ENCODE results near the gene CFAP20DC.
"Not testable (repeated sequence)": the region's sequence is repeated elsewhere in the genome, so short reads cannot be mapped to it uniquely, and the experiment has no call there.

Gene CFAP20DC

GRCh38 chr3:59049671-59050331 lies at the start of gene CFAP20DC:
TSS of gene CFAP20DC (minus strand) at chr3:59050025. CDS start at chr3:59049631, 394 bp downstream.
- TF ChIP-seq EZH2phosphoT487 (IDR thresholded peaks at IDR 0.05; ENCODE audit: low read depth), result no peak
- no peak for TF ChIP-seq CTCF (IDR thresholded peaks at IDR 0.05; ENCODE audit: low read depth, low read length)
- H3K4me3 ChIP-seq (ENCODE audit: low read length), result no peak within 1 kb of the TSS
- H3K4me2 ChIP-seq (ENCODE audit: low read length), result no peak within 1 kb of the TSS
- 0 out of 2 replicates have a peak, but pooled peaks cover under 1% of the 10 kb centered on the region for H3K27me3 ChIP-seq (ENCODE audit: low read depth, low read length)
- H3K79me2 ChIP-seq (ENCODE audit: low read length), result no peaks in the 10 kb centered on the region
- H3K4me1 ChIP-seq (ENCODE audit: low read length), result no peaks in the 10 kb centered on the region
- no peaks in the 10 kb centered on the region for H3K9me3 ChIP-seq (ENCODE audit: insufficient read depth, low read length)
- H3K36me3 ChIP-seq (replicated peaks; ENCODE audit: low read depth, low read length), result no peaks in the 10 kb centered on the region
- H4K20me1 ChIP-seq (ENCODE audit: insufficient read depth, low read length), result no peaks in the 10 kb centered on the region
- no peak within 1 kb of the TSS for H3K9ac ChIP-seq (ENCODE audit: low read length)
- no peak within 1 kb of the TSS for H3K27ac ChIP-seq (ENCODE audit: low read length)
- no peak within 1 kb of the TSS for H2AFZ ChIP-seq (ENCODE audit: low read depth, low read length)

- not testable (repeated sequence) for H3K79me2 ChIP-seq (ENCODE audit: low read length); H4K20me1 ChIP-seq (ENCODE audit: insufficient read depth, low read length); H3K9ac ChIP-seq (ENCODE audit: low read length); H2AFZ ChIP-seq (ENCODE audit: low read depth, low read length); H3K27me3 ChIP-seq (ENCODE audit: low read depth, low read length); H3K9me3 ChIP-seq (ENCODE audit: insufficient read depth, low read length); H3K4me3 ChIP-seq (ENCODE audit: low read length); H3K4me2 ChIP-seq (ENCODE audit: low read length); H3K4me1 ChIP-seq (ENCODE audit: low read length); H3K27ac ChIP-seq (ENCODE audit: low read length); H3K36me3 ChIP-seq (replicated peaks; ENCODE audit: low read depth, low read length)
Observed at GRCh38 chr3:59098516-59098915, 48.7 kb upstream of the CFAP20DC start.

GRCh38 chr3:59094446-59094845 lies 44.6 kb upstream of the CFAP20DC start:
- no peak overlapping the region for H3K9ac ChIP-seq (ENCODE audit: low read length)
- no peak for TF ChIP-seq EZH2phosphoT487 (IDR thresholded peaks at IDR 0.05; ENCODE audit: low read depth)
- no peak overlapping the region for H3K4me2 ChIP-seq (ENCODE audit: low read length)
- no peaks in the 10 kb centered on the region for H3K36me3 ChIP-seq (replicated peaks; ENCODE audit: low read depth, low read length)
- H3K9me3 ChIP-seq (ENCODE audit: insufficient read depth, low read length), result no peaks in the 10 kb centered on the region
- no peak overlapping the region for H3K27ac ChIP-seq (ENCODE audit: low read length)
- no peak overlapping the region for H2AFZ ChIP-seq (ENCODE audit: low read depth, low read length)
- no peaks in the 10 kb centered on the region for H3K79me2 ChIP-seq (ENCODE audit: low read length)
- H3K4me1 ChIP-seq (ENCODE audit: low read length), result no peaks in the 10 kb centered on the region
- H3K4me3 ChIP-seq (ENCODE audit: low read length), result no peak overlapping the region
- H3K27me3 ChIP-seq (ENCODE audit: low read depth, low read length), result no peaks in the 10 kb centered on the region; the same call in 1 of the 2 replicates
- H4K20me1 ChIP-seq (ENCODE audit: insufficient read depth, low read length), result no peaks in the 10 kb centered on the region

GRCh38 chr3:59093521-59093920 lies 43.7 kb upstream of the CFAP20DC start:
- Histone ChIP-seq H3K36me3 (replicated peaks; ENCODE audit: low read depth, low read length) (no peaks in the 10 kb centered on the region), H4K20me1 (ENCODE audit: insufficient read depth, low read length) (no peaks in the 10 kb centered on the region), H3K9ac (ENCODE audit: low read length) (no peak overlapping the region), H3K27me3 (ENCODE audit: low read depth, low read length) (no peaks in the 10 kb centered on the region; the same call in 1 of the 2 replicates), H2AFZ (ENCODE audit: low read depth, low read length) (no peak overlapping the region), H3K27ac (ENCODE audit: low read length) (no peak overlapping the region), H3K9me3 (ENCODE audit: insufficient read depth, low read length) (no peaks in the 10 kb centered on the region), H3K79me2 (ENCODE audit: low read length) (no peaks in the 10 kb centered on the region), H3K4me2 (ENCODE audit: low read length) (no peak overlapping the region), H3K4me1 (ENCODE audit: low read length) (no peaks in the 10 kb centered on the region), H3K4me3 (ENCODE audit: low read length) (no peak overlapping the region)
- TF ChIP-seq CTCF (IDR thresholded peaks at IDR 0.05; ENCODE audit: low read depth, low read length), result no peak
- no peak for TF ChIP-seq EZH2phosphoT487 (IDR thresholded peaks at IDR 0.05; ENCODE audit: low read depth)

- Histone ChIP-seq H3K27ac (ENCODE audit: low read length) (no peak overlapping the region), H3K27me3 (ENCODE audit: low read depth, low read length) (peaks cover 10% of the 10 kb centered on the region; the same call in 1 of the 2 replicates), H2AFZ (ENCODE audit: low read depth, low read length) (no peak overlapping the region)
Observed at GRCh38 chr3:59088761-59089160, 38.9 kb upstream of the CFAP20DC start.

More at GRCh38 chr3:59088761-59089160, 38.9 kb upstream of the CFAP20DC start:
- TF ChIP-seq CTCF (IDR thresholded peaks at IDR 0.05; ENCODE audit: low read depth, low read length), result no peak
- TF ChIP-seq EZH2phosphoT487 (IDR thresholded peaks at IDR 0.05; ENCODE audit: low read depth), result no peak
- no peak overlapping the region for H3K4me2 ChIP-seq (ENCODE audit: low read length)
- H3K4me1 ChIP-seq (ENCODE audit: low read length), result no peaks in the 10 kb centered on the region
- no peaks in the 10 kb centered on the region for H3K79me2 ChIP-seq (ENCODE audit: low read length)
- H3K9ac ChIP-seq (ENCODE audit: low read length), result no peak overlapping the region
- H4K20me1 ChIP-seq (ENCODE audit: insufficient read depth, low read length), result no peaks in the 10 kb centered on the region
- H3K36me3 ChIP-seq (replicated peaks; ENCODE audit: low read depth, low read length), result no peaks in the 10 kb centered on the region
- no peak overlapping the region for H3K4me3 ChIP-seq (ENCODE audit: low read length)
- H3K9me3 ChIP-seq (ENCODE audit: insufficient read depth, low read length), result no peaks in the 10 kb centered on the region

Data from OCI-LY3 (cell line).